ENCODE results near the gene NHERF1. TPM values are rescaled to one million over a fixed set of nuclear protein-coding genes. Genes with fewer than 3 reads are reported as not detected.

The NHERF1 gene
- total RNA-seq (100 to 1,000 TPM in 4 of 5 experiments, 10 to 100 TPM in 1; 93.1 to 279 (median 156) TPM), polyA plus RNA-seq (100 to 1,000 TPM; 273 to 393 TPM), total RNA-seq (81.4 reads per million, percentile 81 among the genes with 10 or more reads in this experiment)

DNA sequence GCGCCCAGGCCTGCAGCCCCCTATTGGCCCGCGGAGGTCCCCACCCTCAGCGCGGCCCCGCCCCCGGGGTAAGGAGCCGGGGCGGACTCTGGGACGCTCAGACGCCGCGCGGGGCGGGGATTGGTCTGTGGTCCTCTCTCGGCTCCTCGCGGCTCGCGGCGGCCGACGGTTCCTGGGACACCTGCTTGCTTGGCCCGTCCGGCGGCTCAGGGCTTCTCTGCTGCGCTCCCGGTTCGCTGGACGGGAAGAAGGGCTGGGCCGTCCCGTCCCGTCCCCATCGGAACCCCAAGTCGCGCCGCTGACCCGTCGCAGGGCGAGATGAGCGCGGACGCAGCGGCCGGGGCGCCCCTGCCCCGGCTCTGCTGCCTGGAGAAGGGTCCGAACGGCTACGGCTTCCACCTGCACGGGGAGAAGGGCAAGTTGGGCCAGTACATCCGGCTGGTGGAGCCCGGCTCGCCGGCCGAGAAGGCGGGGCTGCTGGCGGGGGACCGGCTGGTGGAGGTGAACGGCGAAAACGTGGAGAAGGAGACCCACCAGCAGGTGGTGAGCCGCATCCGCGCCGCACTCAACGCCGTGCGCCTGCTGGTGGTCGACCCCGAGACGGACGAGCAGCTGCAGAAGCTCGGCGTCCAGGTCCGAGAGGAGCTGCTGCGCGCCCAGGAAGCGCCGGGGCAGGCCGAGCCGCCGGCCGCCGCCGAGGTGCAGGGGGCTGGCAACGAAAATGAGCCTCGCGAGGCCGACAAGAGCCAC, at the start of gene NHERF1:
Gene NHERF1, plus strand, starts transcription at position 100 of the 750 bp plus-strand sequence. Its CDS starts 219 bp downstream, at position 319.
- H3K9me3 ChIP-seq (ENCODE audit: control insufficient read depth in 2 of 3, low read length in 3 of 3): no peaks in the 10 kb centered on the region
- H3K27me3 ChIP-seq (ENCODE audit: control insufficient read depth in 2 of 2, insufficient read depth in 2 of 2, low read length in 2 of 2): no peaks in the 10 kb centered on the region
- Mint-ChIP-seq H3K4me3 (peak within 1 kb of the TSS; percentile 96 to 100 (median 98)), H3K9me3 (peaks cover 0 to 2% (median 0%) of the 10 kb centered on the region in 11 donors), H3K27ac (peak within 1 kb of the TSS; percentile 80 to 97 (median 93)), H3K36me3 (peaks cover 4 to 54% (median 17%) of the 10 kb centered on the region in 5 donors), H3K27me3 (no peaks in the 10 kb centered on the region), H3K4me1 (peaks cover 54 to 68% (median 62%) of the 10 kb centered on the region in 7 donors)
- intact Hi-C loops (cut with micrococcal nuclease): loop anchor here (1.0 to 10.0 kb wide), 9 partner anchors 10 to 1516 kb away; partner anchors contain the start of genes NAT9 (in 2 of the 2) and SUMO2 (in 1 of the 2)
- H3K36me3 ChIP-seq (ENCODE audit: control insufficient read depth in 2 of 3, insufficient read depth in 3 of 3, low read length in 3 of 3): peaks cover 0 to 24% (median 3%) of the 10 kb centered on the region in 3 experiments
- H3K4me3 ChIP-seq (ENCODE audit: low read length): peak within 1 kb of the TSS; percentile 95
- peak; percentile 95 for ATAC-seq
- POLR2A ChIA-PET: interaction anchor here (0.6 to 20.3 kb wide), 11 partner anchors 8 to 286 kb away, joined by 3 to 372 read pairs (median 4); partner anchors contain the start of genes FDXR, NAT9 and RAB37
- H3K27ac ChIP-seq (ENCODE audit: low read depth, low read length): peak within 1 kb of the TSS; percentile 90
- CTCF ChIA-PET: interaction anchor here (0.8 to 14.1 kb wide), 9 partner anchors 7 to 121 kb away, joined by 3 to 165 read pairs (median 5); partner anchors contain the start of gene NAT9
- peak; percentile 45 to 98 (median 91) for DNase-seq
- H3K4me1 ChIP-seq (ENCODE audit: control insufficient read depth in 2 of 2, insufficient read depth in 2 of 2, low read length in 2 of 2): peaks cover 54 to 59% of the 10 kb centered on the region in 2 donors

DNA sequence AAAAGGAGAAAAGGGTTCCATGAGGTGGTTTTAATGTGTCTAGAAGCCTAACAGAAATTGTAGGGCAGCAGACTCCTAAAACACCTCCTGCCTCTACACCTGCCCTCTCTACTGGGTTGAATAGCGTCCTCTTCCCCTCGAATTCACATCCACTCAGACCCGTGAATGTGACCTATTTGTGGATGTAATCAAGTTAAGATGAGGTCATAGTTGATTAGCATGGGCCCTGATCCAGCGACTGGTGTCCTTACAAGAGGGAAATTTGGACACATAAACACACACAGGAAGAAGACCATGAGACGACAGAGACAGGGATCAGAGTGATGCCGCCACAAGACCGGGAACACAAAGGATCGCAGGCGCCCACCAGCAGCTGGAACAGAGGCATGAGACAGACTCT, 49.2 kb upstream of the NHERF1 start:
- H3K4me3 ChIP-seq (ENCODE audit: low read length): no peak overlapping the region
- H3K27me3 ChIP-seq (ENCODE audit: control insufficient read depth in 2 of 2, insufficient read depth in 2 of 2, low read length in 2 of 2): no peaks in the 10 kb centered on the region
- ChIA-PET CTCF (no interaction called here), POLR2A (no interaction called here)
- no peaks in the 10 kb centered on the region for H3K4me1 ChIP-seq (ENCODE audit: control insufficient read depth in 2 of 2, insufficient read depth in 2 of 2, low read length in 2 of 2)
- ATAC-seq (no peak), DNase-seq (no peak)
- Mint-ChIP-seq H3K27me3 (peaks cover 0 to 32% (median 3%) of the 10 kb centered on the region in 5 donors), H3K36me3 (peaks cover 0 to 3% (median 0%) of the 10 kb centered on the region in 5 donors), H3K27ac (no peak overlapping the region), H3K4me3 (no peak overlapping the region), H3K4me1 (peaks cover 0 to 2% (median 0%) of the 10 kb centered on the region in 7 donors), H3K9me3 (peaks cover 0 to 3% (median 0%) of the 10 kb centered on the region in 11 donors)
- H3K9me3 ChIP-seq (ENCODE audit: control insufficient read depth in 2 of 3, low read length in 3 of 3): no peaks in the 10 kb centered on the region
- no peaks in the 10 kb centered on the region for H3K36me3 ChIP-seq (ENCODE audit: control insufficient read depth in 2 of 3, insufficient read depth in 3 of 3, low read length in 3 of 3)
- H3K27ac ChIP-seq (ENCODE audit: low read depth, low read length): no peak overlapping the region
- intact Hi-C loops (cut with micrococcal nuclease): no loop called here

GRCh38 chr17:74702116-74702871, 46.1 kb upstream of the NHERF1 start:
- ATAC-seq: no peak
- H3K27ac Mint-ChIP-seq: peak overlapping the region in 1 of 9 donors; percentile 43
- Histone ChIP-seq H3K27me3 (ENCODE audit: control insufficient read depth in 2 of 2, insufficient read depth in 2 of 2, low read length in 2 of 2) (no peaks in the 10 kb centered on the region), H3K4me1 (ENCODE audit: control insufficient read depth in 2 of 2, insufficient read depth in 2 of 2, low read length in 2 of 2) (no peaks in the 10 kb centered on the region), H3K27ac (ENCODE audit: low read depth, low read length) (no peak overlapping the region), H3K36me3 (ENCODE audit: control insufficient read depth in 2 of 3, insufficient read depth in 3 of 3, low read length in 3 of 3) (no peaks in the 10 kb centered on the region), H3K9me3 (ENCODE audit: control insufficient read depth in 2 of 3, low read length in 3 of 3) (no peaks in the 10 kb centered on the region), H3K4me3 (ENCODE audit: low read length) (no peak overlapping the region)
- H3K9me3 Mint-ChIP-seq: no peaks in the 10 kb centered on the region
- ChIA-PET CTCF (interaction anchor here (1.3 kb wide), 1 partner anchor 45 kb away, joined by 8 read pairs; no protein-coding TSS in a partner anchor), POLR2A (no interaction called here)
- no peak overlapping the region for H3K4me3 Mint-ChIP-seq
- peaks cover 0 to 49% (median 0%) of the 10 kb centered on the region in 5 donors for H3K27me3 Mint-ChIP-seq
- no peaks in the 10 kb centered on the region for H3K36me3 Mint-ChIP-seq
- H3K4me1 Mint-ChIP-seq: peaks cover 0 to 2% (median 0%) of the 10 kb centered on the region in 7 donors
- no peak for DNase-seq
- intact Hi-C loops (cut with micrococcal nuclease): no loop called here

GRCh38 chr17:74703311-74703710, 45.1 kb upstream of the NHERF1 start:
- ChIA-PET CTCF (interaction anchor here (1.3 kb wide), 1 partner anchor 46 kb away, joined by 8 read pairs; no protein-coding TSS in a partner anchor), POLR2A (no interaction called here)
- H3K9me3 ChIP-seq (ENCODE audit: control insufficient read depth in 2 of 3, low read length in 3 of 3): no peaks in the 10 kb centered on the region
- H3K4me3 Mint-ChIP-seq: no peak overlapping the region
- H3K4me1 ChIP-seq (ENCODE audit: control insufficient read depth in 2 of 2, insufficient read depth in 2 of 2, low read length in 2 of 2): no peaks in the 10 kb centered on the region
- peaks cover 0 to 46% (median 0%) of the 10 kb centered on the region in 5 donors for H3K27me3 Mint-ChIP-seq
- no peaks in the 10 kb centered on the region for H3K27me3 ChIP-seq (ENCODE audit: control insufficient read depth in 2 of 2, insufficient read depth in 2 of 2, low read length in 2 of 2)
- no peaks in the 10 kb centered on the region for H3K36me3 ChIP-seq (ENCODE audit: control insufficient read depth in 2 of 3, insufficient read depth in 3 of 3, low read length in 3 of 3)
- ATAC-seq: no peak
- no peak overlapping the region for H3K4me3 ChIP-seq (ENCODE audit: low read length)
- H3K27ac ChIP-seq (ENCODE audit: low read depth, low read length): no peak overlapping the region
- peak overlapping the region in 1 of 9 donors; percentile 43 for H3K27ac Mint-ChIP-seq
- intact Hi-C loops (cut with micrococcal nuclease): no loop called here
- H3K36me3 Mint-ChIP-seq: no peaks in the 10 kb centered on the region
- H3K4me1 Mint-ChIP-seq: peaks cover 0 to 2% (median 0%) of the 10 kb centered on the region in 7 donors
- H3K9me3 Mint-ChIP-seq: no peaks in the 10 kb centered on the region
- no peak for DNase-seq

DNA sequence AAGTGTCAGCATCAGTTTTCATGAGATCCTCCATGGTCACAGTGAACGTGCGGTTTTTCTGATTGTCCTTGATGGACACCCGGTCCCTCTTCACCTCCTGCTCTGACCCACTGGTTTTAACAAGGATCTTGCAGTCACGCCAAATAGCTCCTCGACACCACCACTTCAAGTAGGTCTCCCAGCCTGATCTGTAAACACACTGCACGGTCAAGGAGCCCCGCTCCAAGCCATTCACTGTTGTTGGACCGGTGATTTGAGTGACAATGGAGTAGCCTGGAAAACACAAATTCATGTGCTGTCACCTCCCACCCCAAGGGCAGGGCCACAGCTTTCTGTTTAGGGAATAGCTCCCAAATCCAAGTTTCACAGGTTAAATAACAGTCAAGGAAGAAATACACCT, 43.9 kb upstream of the NHERF1 start:
- Mint-ChIP-seq H3K36me3 (no peaks in the 10 kb centered on the region), H3K27ac (no peak overlapping the region), H3K27me3 (peaks cover 0 to 42% (median 0%) of the 10 kb centered on the region in 5 donors), H3K4me3 (no peak overlapping the region), H3K9me3 (no peaks in the 10 kb centered on the region), H3K4me1 (peaks cover 0 to 2% (median 0%) of the 10 kb centered on the region in 7 donors)
- POLR2A ChIA-PET: no interaction called here
- Histone ChIP-seq H3K4me1 (ENCODE audit: control insufficient read depth in 2 of 2, insufficient read depth in 2 of 2, low read length in 2 of 2) (no peaks in the 10 kb centered on the region), H3K36me3 (ENCODE audit: control insufficient read depth in 2 of 3, insufficient read depth in 3 of 3, low read length in 3 of 3) (no peaks in the 10 kb centered on the region), H3K27ac (ENCODE audit: low read depth, low read length) (no peak overlapping the region), H3K27me3 (ENCODE audit: control insufficient read depth in 2 of 2, insufficient read depth in 2 of 2, low read length in 2 of 2) (no peaks in the 10 kb centered on the region), H3K4me3 (ENCODE audit: low read length) (no peak overlapping the region), H3K9me3 (ENCODE audit: control insufficient read depth in 2 of 3, low read length in 3 of 3) (no peaks in the 10 kb centered on the region)
- ATAC-seq (no peak), DNase-seq (no peak)
- intact Hi-C loops (cut with micrococcal nuclease): no loop called here
- CTCF ChIA-PET: no interaction called here

GRCh38 chr17:74711058-74711824, 37.2 kb upstream of the NHERF1 start:
- peaks cover 8 to 18% (median 9%) of the 10 kb centered on the region in 7 donors for H3K4me1 Mint-ChIP-seq
- H3K9me3 ChIP-seq (ENCODE audit: control insufficient read depth in 2 of 3, low read length in 3 of 3): no peaks in the 10 kb centered on the region
- H3K36me3 ChIP-seq (ENCODE audit: control insufficient read depth in 2 of 3, insufficient read depth in 3 of 3, low read length in 3 of 3): no peaks in the 10 kb centered on the region
- ATAC-seq (no peak), DNase-seq (no peak)
- H3K4me3 Mint-ChIP-seq: peak overlapping the region in 1 of 10 donors; percentile 15
- H3K36me3 Mint-ChIP-seq: no peaks in the 10 kb centered on the region
- H3K9me3 Mint-ChIP-seq: no peaks in the 10 kb centered on the region
- H3K4me1 ChIP-seq (ENCODE audit: control insufficient read depth in 2 of 2, insufficient read depth in 2 of 2, low read length in 2 of 2): peaks cover 0 to 5% of the 10 kb centered on the region in 2 donors
- H3K27me3 ChIP-seq (ENCODE audit: control insufficient read depth in 2 of 2, insufficient read depth in 2 of 2, low read length in 2 of 2): no peaks in the 10 kb centered on the region
- no peak overlapping the region for H3K27ac ChIP-seq (ENCODE audit: low read depth, low read length)
- H3K4me3 ChIP-seq (ENCODE audit: low read length): no peak overlapping the region
- peak overlapping the region in 2 of 9 donors; percentile 24 for H3K27ac Mint-ChIP-seq
- ChIA-PET CTCF (interaction anchor here (0.6 kb wide), 1 partner anchor 415 kb away, joined by 5 read pairs; no protein-coding TSS in a partner anchor), POLR2A (interaction anchor here (0.5 kb wide), 1 partner anchor 47 kb away, joined by 3 read pairs; no protein-coding TSS in a partner anchor)
- H3K27me3 Mint-ChIP-seq: peaks cover 4 to 46% (median 13%) of the 10 kb centered on the region in 5 donors
- intact Hi-C loops (cut with micrococcal nuclease): no loop called here

Data from naive thymus-derived CD4-positive, alpha-beta T cell (primary cell).